Measurements from ENCODE around the gene POLR1E. TPM values are rescaled to one million over a fixed set of nuclear protein-coding genes. Genes with fewer than 3 reads are reported as not detected.

Gene POLR1E
- total RNA-seq, 1 experiment from 2014 or later = 45.8 TPM

GRCh38 chr9:37441776-37442370, 43.9 kb upstream of the POLR1E start:
- no peak overlapping the region for H3K4me3 Mint-ChIP-seq
- no peak for DNase-seq
- Histone ChIP-seq H2AFZ (ENCODE audit: low read length) (no peak overlapping the region), H3K4ac (ENCODE audit: low read depth, low read length) (no peak overlapping the region), H3K14ac (ENCODE audit: insufficient read depth, low read length) (no peak overlapping the region), H2BK5ac (ENCODE audit: insufficient read length, low read length) (no peak overlapping the region), H3K9ac (ENCODE audit: extremely low read depth, insufficient read length, low read length) (no peak overlapping the region), H3K27me3 (ENCODE audit: insufficient read depth, low read length) (no peaks in the 10 kb centered on the region), H2BK15ac (ENCODE audit: low read depth, low read length) (no peak overlapping the region), H3K79me2 (ENCODE audit: insufficient read depth, low read length) (peaks cover 4% of the 10 kb centered on the region), H2BK20ac (ENCODE audit: low read depth, low read length, poor library complexity, severe bottlenecking) (no peak overlapping the region), H4K8ac (replicated peaks; ENCODE audit: insufficient read length, low read depth, low read length) (no peak overlapping the region), H3T11ph (ENCODE audit: low read length) (no peak overlapping the region), H2BK120ac (ENCODE audit: low read depth, low read length, poor library complexity, severe bottlenecking) (no peak overlapping the region), H4K91ac (ENCODE audit: insufficient read length, low read depth, low read length) (no peak overlapping the region), H3K27ac (ENCODE audit: insufficient read length, low read depth, low read length) (no peak overlapping the region), H3K4me2 (ENCODE audit: insufficient read depth, insufficient read length, low read length) (no peak overlapping the region), H3K23ac (ENCODE audit: insufficient read length, low read depth, low read length) (no peak overlapping the region), H3K9me3 (ENCODE audit: control insufficient read depth, low read depth, low read length) (no peaks in the 10 kb centered on the region), H3K56ac (ENCODE audit: insufficient read length, low read depth, low read length) (no peak overlapping the region), H3K23me2 (ENCODE audit: insufficient read length, low read depth, low read length, poor library complexity, severe bottlenecking) (no peaks in the 10 kb centered on the region), H3K79me1 (ENCODE audit: insufficient read depth, low read depth, low read length, poor library complexity, severe bottlenecking) (peaks cover 14% of the 10 kb centered on the region), H3K4me1 (ENCODE audit: insufficient read depth, low read length) (no peaks in the 10 kb centered on the region), H4K5ac (ENCODE audit: insufficient read length, low read depth, low read length) (no peak overlapping the region), H2BK12ac (ENCODE audit: insufficient read length, low read depth, low read length) (no peak overlapping the region), H4K20me1 (ENCODE audit: control insufficient read depth, insufficient read depth, insufficient read length) (peaks cover 2% of the 10 kb centered on the region), H3K18ac (ENCODE audit: insufficient read length, low read depth, low read length) (no peak overlapping the region), H2AK5ac (ENCODE audit: insufficient read length, low read length) (no peak overlapping the region)
- no peaks in the 10 kb centered on the region; the same call in 1 of the 2 replicates for H3K27me3 Mint-ChIP-seq (ENCODE audit: low read depth)
- H3K27ac Mint-ChIP-seq = peak overlapping the region in 1 of 3 experiments; percentile 50; a peak in 2 of 7 replicates
- peaks cover 32 to 62% (median 54%) of the 10 kb centered on the region in 3 experiments; a peak in 6 of 7 replicates for H3K36me3 Mint-ChIP-seq (ENCODE audit: insufficient read depth in 1 of 3, low read depth in 3 of 3)
- no peak for TF ChIP-seq CTCF (conservative IDR thresholded peaks at IDR 0.05)
- H3K9me3 Mint-ChIP-seq = no peaks in the 10 kb centered on the region
- no CpG with 5 or more reads among the region's 21 CpGs for WGBS (ENCODE audit: extremely low coverage, insufficient read length, low lambda C conversion rate)
- 0 out of 4 replicates have a peak, but pooled peaks cover 2% of the 10 kb centered on the region in 2 experiments for H3K4me1 Mint-ChIP-seq
